Adrenal gland (tissue), 5 donors: ENCODE results near the gene CD86.

Experiments used
- POLR2A ChIP-seq, 2 donors: fragments of 450-650 bp; IDR thresholded peaks; one replicate each; pipeline ENCODE4 v1.6.1; 2017; ENCODE audit warnings: antibody characterized with exemption in 2 of 2, mild to moderate bottlenecking in 2 of 2, moderate library complexity in 1 of 2
- TF ChIP-seq, protein P1 (sequence below), 6 experiments: fragments of 450-650 bp in 4 of 6; fragments of 200-600 bp in 2 of 6; sonication (generic) in 1 of 6; IDR thresholded peaks; 1 replicate in 5 of 6; 2 replicates in 1 of 6; pipeline versions ENCODE4 v1.5.1 to v1.8.0; 2016 to 2021; ENCODE audit warnings: antibody characterized with exemption in 6 of 6, mild to moderate bottlenecking in 2 of 6, moderate library complexity in 1 of 6
- donor health status: DM: no; HTN: no; CAD: no.

DNA sequence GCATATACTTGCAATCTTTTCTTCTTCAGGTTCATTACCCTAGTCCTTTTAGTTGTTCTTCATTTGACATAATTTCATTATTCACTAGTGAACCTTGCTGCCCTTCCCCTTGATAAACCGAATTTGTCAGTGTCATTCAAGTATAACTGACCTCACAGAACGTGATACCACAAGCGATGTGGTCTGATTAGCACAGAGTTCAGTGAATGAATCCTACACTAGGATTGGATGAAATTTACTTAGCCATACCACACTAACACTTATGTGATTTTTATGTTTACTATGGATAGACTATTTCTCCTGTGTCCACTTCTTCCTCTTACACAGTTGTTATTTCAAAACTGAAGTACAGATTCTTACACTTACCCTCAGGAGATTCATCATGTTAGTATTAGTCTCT is 27.2 kb downstream of the CD86 start:
- TF ChIP-seq, protein P1, sequence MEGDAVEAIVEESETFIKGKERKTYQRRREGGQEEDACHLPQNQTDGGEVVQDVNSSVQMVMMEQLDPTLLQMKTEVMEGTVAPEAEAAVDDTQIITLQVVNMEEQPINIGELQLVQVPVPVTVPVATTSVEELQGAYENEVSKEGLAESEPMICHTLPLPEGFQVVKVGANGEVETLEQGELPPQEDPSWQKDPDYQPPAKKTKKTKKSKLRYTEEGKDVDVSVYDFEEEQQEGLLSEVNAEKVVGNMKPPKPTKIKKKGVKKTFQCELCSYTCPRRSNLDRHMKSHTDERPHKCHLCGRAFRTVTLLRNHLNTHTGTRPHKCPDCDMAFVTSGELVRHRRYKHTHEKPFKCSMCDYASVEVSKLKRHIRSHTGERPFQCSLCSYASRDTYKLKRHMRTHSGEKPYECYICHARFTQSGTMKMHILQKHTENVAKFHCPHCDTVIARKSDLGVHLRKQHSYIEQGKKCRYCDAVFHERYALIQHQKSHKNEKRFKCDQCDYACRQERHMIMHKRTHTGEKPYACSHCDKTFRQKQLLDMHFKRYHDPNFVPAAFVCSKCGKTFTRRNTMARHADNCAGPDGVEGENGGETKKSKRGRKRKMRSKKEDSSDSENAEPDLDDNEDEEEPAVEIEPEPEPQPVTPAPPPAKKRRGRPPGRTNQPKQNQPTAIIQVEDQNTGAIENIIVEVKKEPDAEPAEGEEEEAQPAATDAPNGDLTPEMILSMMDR (IDR thresholded peaks at IDR 0.05): no peak
- no peak for TF ChIP-seq POLR2A (IDR thresholded peaks at IDR 0.05)
